Stimulated activated CD4-positive, alpha-beta T cell treated with anti-CD3 and anti-CD28 coated beads, Interleukin-1b, Interleukin-23, amount 100 ng/mL, for 4 hours (primary cell): Measurements from ENCODE around the gene EFHC1.

Experiments
- DNase-seq, 2 donors: peaks; one replicate each; pipeline ENCODE4 v3.0.0-alpha.2; 2020; ENCODE audit warnings: low read depth in 2 of 2

The EFHC1 gene

DNA sequence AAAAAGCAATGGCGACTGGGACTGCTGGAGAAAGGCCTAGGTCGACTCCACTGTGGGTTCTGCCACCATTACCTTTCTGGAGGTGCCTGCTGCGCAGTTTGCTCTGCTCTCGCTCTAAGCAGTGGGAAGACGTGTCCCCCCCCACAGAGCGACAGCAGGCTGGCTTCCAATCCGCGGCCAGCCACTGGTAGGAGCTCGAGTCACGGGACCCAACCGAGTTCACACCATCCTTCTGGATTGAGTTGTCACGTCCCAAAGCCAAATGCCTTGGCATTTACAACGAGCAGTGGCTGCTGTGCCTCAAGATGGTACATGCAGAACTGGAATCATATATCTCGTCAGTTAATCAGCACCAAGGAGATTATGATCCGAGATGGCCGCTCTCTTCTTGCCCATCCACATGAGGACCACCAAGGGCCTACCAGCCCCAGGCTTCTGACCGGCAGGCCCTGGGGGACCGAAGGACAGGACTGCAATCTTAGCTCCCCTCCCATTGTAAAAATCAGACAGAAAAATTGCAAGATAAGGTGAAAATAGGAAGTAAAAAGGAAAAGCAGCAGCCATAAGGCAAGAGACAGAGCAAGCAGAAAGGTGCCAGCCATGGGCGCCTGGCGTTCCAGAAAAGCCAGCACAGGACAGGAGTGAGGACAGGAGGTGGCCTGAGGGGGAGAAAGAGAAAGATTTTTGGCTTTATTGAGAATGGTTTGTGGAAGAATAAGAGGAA, 82.3 kb downstream of the EFHC1 start:
- no peak for DNase-seq

DNA sequence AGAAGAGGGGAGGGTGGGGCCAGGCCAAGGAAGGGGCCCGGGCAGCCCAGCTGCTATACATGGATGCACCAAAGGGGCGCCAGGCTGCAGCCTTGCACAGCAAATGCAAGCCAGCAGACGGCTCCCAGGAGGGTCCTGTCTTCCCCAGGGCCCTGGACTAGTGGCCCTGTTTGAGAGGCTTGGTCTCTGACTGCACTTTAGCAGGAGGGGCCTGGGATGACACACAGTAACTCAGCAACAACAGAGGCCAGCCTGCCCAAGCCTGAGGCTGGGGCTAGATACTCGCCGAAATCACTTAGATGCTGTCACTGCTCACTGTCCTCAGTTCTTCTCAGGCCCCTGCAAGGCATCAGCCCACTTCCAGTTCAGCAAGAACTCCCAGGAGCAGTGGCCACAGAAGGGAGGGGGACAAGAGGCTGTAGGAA, 83.2 kb downstream of the EFHC1 start:
- no peak for DNase-seq

DNA sequence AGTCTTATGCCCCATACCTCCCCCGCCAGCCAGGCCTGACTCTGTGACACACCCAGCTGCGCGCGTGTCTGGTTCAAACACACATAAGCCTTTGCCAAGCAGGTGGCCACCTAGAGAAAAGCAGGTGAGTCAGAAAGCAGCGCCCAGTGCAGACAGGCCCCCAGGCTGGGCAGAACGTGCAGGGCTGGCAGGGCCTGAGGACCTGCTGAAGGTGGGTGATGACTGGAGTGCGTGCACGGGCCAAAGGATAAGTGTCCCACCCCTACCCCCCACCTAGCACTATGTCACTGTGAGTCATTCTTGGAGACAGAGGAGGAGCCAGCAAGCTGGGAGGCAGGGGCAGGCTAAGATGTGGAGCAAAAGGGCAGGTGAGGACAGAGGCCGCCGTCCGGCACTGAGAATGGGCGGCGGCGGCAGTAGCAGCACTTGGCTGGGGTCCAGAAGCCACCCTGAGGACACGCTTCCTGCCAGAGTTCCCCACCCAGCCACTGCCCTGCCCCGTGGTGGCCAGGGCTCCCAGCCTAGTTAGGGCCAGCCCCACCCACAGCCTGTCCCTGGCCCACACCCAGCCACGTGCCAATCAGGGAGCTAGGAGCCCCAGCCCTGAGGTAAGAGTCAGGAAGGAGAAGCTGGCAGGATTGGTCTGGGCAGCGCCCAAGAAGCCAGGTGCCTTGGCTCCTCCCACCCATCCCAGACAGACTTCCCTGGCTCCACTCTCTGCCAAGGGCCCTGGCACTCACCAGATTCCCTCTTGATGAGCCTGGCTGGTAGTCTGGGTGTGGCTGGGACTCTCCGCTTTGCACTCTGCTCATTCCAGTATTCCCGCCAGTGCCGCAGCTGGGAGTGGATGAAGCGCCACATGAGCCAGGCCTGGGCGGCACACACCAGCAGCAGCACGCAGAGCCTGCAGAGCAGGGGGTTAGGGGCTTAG, 84.0 kb downstream of the EFHC1 start:
- DNase-seq, result no peak

DNA sequence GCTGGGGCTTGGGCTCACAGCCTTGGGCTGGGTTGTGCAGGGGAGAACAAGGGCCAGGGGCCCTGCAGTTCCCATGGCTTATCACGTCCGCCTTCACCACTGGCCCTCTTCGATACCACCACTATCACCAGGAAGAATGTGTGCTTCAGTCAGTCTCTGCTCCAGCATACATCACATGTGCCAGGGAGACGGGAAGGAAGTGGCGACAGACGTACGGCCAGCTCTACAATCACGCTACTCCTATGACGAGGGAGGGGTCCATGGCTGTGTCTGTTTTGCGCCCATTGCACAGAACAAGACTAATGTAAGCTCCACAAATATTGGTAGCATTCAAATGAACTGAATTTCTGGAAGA, 84.6 kb downstream of the EFHC1 start:
- no peak for DNase-seq

DNA sequence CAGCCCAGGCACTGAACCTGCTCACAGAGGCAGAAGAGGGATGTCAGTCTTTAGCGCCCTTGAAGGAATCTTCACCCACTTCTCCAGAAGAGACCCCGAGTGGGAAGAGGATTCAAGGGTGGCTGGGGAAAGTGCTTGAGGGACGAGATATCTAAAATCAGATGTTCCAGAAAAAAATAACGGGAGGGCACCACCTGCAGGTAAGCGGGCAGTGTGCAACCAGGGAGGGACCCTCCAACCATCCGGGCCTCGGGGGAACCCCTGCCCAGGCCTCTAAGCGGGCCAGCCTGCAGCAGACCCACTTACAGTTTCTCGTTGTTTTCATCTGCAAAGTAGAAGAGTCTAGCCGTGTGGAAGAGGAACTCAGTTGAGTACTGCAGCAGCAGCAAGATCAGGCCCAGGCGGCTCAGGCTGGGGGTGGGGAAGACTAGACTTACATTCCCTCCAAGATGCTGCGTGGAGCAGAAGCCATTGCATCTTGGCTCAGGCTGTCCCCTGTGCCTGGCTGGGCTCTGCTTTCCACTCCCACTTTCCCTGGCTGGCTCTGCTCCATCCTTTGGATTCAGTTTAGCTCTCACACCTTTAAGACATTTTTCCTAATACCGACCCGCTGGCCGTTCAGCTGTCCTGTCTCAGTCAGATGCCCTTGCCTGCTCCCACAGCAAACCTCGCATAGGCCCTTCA, 85.7 kb downstream of the EFHC1 start:
- no peak for DNase-seq

DNA sequence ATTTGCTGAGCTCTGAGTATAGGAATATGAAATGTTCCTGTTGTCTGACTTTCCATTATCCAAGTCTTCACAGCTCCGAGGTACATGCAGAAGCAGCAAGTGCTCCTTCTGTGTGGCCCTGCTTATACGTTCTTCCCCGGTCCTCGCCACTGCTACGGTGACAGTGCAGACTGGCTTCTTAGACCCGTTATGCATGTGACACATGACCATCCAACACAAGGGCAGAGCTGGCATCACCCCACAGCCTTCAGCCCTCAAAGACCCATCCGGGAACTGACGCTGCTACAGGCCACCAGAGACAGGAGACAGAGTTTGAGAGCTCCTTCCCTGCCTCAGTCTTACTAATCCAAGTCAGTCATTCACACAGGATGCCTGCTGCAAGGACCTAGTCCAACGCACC, 86.3 kb downstream of the EFHC1 start:
- DNase-seq, result no peak

DNA sequence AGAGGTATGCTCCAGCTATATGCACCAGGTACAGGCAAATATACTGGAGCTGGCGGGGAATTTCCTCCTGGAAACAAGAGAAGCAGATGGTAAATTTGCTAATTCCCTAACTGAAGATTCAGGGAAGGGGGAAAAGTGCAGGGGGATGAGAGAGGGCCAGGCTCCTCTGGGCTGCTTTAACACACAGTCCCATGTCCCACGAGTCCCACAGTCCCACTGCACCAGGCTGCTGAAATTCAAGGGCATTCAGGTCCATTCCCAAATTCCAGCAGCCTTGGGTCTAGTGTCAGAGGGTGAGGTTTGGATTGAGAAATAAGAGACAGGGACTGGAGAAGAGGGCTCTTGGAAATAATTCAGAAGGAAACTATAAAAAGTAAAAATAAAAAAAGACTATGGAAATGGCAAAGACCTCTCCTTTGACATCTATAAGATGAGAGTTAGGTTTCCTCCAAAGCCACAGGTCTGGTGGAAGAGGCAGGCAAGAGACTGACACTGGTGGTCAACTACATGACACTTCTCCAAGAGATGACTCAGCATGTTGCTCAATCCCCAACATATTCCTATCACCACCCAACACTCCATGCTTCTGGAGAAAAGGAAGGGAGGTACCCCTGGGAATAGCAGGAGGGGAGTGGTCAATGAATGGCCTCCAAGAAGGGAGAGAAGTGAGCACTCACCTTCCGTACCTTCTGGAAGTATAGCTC, 87.6 kb downstream of the EFHC1 start:
- no peak for DNase-seq

DNA sequence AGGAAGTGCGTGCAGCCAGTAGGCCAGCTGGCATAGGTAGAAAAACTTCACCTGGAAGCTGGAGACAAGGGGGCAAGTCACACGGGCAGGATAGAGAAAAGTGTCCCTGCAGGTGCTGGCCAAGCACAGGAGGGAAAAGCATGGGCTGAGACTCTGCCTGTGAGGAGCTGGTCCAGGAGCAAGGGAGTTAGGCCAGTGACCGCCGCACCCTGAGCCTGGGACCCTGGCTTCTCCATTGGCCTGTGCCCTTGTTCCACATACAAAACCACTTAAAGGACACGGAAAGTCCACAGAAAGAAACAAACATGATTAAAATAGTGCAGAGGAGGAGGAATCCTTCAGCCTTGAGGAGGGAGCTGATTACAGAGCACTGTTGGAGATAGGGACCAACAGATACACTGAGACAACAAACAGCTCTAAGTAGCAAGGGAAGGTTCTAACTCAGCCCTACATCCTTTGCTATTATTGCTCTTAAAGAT, 88.2 kb downstream of the EFHC1 start:
- no peak for DNase-seq

DNA sequence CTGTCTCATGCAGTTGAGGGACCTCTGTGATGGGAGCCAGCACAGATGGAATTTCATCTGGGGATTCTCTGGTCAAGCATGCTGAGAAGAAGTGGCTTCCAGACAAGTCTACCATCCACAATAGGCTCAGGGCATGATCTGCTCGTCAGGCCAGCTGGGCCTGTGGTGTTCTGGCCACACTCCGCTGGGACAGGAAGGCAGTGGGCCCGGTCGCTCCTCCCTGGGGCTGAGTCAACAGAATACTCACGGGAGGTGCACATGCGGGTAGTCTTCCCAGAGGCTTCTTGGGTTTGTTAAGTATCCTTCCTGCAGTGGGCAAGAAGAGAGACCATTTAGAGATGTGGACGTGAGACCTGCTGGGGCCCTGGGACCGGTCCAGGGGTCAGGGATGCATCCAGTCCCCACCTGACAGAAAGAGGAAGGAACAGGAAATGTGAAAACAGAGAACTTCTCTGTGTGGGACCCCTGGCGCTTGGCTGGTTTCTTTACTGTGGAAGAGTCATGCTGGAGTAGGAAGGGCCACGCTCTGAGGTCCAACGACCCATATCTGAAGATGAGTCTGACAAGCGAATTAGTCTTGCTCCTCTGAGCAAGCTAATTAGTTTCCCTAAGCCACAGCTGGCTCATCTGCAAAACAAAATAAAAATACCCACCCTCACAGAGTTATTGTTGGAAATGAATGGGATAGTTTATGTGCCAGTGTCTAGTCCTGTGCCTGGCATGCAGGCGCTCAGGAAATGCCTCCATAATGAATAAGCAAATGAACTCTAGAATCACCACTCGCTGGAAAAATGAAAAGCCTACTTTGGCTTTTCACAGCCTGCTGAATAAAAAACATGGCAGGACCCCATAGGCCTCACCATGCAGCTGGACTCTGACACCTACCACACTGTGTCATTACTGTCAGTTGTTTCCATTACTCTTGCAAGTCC, 89.4 kb downstream of the EFHC1 start:
- no peak for DNase-seq

DNA sequence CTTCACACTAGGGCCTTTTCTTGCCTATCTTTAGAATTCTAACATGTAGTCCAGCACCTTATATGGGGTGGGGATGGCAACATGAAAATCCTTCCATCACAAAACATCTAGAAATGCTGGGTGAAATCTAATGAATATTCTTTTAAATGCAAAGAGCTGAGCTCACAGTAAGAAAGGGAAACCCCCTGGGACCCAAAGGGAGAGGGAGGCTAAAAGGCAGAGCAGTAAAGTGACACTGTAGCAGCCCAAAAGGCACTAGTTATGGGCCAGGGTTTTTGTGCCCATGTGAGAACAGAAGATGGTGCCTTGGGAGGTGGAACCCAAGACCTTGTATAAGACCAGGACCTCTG, 90.0 kb downstream of the EFHC1 start:
- no peak for DNase-seq

DNA sequence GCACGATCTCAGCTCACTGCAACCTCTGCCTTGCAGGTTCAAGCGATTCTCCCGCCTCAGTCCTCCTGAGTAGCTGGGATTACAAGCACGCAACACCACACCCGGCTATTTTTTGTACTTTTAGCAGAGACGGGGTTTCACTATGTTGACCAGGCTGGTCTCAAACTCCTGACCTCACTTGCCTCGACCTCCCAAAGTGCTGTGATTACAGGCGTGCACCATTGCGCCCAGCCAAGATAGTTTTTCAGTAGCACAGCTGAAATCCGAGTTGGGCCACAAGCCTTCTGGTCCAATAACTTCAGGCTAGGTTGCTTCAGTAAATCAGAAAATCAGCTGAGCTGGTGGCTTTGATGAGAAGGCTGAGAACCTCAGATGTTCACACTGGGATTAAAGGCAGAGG, 91.0 kb downstream of the EFHC1 start:
- no peak for DNase-seq

DNA sequence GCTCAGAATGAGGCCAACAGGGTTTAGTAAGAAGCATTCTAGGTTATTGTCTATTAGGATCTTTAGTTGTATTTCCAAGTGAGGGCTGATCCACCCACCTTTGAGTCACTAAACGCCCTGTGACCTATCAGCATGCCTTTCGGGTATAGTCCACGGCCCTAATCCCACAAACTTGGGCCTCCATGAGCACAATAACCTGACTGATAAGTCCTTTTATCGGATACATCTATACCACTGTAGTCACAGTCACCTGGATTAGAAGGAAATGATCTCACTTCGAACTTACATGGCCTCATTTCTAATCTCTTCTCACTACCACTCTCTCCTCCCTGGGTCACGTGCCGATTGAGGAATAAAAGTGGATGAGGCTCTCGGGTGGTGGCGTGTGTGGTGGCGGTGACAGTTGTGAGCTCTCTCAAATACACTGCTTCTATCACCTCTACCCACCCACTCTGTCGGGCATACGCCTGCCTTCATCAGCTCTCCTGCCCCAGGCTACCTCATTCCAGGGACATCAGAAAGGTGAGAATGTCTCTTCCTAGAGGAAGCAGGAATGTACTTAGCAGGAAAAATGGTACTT, 91.5 kb downstream of the EFHC1 start:
- no peak for DNase-seq

DNA sequence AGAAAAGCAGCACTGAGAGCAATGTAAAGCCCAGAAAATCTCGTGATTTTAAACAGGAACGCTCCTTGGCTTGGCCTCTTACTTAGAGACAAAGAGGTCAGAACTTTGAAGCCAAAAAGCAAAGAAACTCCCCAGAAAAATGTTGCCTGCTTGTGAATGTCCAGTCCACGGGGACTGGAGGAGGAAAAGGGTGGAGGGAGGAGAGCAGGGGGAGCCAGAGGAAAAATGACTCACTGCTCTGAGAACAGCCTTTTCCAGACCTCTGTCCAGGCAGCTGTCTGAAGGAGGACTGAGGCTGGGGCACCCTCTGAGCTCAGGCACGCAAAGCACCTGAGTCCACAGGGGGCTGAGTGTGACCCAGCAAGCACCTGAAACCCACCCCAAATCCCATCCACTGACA, 92.1 kb downstream of the EFHC1 start:
- no peak for DNase-seq

DNA sequence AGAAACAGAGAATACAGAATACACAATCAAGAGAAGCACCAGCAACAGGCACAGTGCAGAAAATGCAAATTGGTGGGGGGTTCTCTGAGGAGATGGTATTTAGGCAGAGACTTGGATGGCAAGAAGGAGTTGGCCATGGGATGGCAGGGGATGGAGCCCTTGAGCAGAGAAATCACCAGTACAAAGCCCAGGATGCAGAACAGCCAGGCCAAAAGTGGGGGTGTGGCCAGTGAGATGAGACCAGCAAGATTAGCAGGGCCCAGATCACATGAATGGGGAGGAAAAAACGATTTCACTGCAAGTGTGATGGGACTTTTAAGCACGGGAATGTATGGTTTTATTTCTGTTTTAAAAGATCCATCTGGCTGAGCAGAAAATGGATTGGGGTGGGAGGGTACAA, 93.3 kb downstream of the EFHC1 start:
- no peak for DNase-seq

DNA sequence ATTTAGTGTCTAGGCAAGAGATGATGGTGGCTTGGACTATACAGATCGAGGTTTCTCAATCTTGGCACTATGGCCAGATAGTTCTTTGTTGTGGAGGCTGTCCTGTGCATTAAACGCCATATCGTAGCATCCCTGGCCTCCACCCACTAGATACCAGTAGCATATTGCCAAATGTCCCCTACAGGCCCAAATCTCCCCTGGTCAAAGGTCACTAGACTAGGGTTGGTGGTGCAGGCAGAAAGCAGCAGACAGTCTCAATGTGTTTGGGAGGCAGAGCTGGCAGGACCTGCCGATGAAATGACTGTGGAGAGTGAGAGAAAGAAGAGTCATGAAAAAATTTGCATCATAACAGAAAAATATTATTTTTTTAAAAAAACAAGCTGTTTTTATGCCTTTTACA, 93.8 kb downstream of the EFHC1 start:
- DNase-seq, result no peak

DNA sequence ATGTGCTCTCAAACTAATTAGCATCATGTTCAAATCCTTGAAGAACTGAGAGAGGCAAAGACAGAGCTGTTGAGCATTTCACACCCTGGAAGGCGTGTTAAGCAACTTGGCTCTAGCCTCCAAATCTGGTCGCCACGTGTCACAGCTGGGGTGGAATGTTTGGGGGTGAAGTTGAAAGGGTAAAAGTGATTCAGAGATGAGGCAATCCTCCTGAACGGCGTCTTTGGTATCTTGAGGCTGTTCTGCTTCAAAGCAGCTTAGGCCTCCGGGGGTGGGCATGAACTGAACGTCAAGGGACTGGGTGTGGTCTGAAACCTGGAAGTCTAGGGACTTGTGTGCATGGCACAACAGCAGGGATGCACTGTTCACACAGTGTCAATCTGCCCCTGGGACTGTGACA, 94.4 kb downstream of the EFHC1 start:
- no peak for DNase-seq

DNA sequence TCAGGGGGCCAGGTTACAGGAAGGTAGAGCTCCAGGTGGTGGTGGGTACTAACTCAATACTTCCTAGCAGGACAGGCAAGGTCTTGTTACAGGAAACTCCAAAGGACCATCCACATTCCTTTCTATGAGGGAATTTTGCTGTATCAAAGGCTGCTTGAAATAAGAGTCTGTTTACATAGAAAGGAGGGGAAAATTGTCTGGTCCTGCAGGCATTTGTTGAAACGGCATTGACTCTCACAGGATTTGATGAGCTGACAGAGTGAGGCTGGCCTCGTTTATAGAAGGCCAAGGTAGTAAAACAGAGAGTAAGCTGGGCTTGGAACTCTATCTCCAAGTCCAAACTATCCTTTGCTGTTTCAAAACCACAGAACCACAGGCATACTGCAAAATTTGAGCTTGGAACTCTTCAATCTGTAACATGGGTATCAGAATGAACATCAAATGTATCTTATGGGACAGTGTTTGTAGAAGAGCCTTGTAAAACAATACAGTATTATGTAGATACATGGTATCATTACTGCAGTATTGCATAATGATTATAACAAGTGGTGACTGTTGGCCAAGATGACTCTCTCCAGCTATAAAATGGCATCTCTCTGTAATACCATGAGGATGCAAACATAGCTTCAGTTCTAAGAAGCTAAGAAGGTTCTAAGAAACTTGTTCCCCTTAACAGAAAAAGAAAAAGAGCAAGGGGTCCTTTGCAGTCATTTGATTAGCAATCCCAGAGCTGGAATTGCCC, 95.2 kb downstream of the EFHC1 start:
- no peak for DNase-seq

DNA sequence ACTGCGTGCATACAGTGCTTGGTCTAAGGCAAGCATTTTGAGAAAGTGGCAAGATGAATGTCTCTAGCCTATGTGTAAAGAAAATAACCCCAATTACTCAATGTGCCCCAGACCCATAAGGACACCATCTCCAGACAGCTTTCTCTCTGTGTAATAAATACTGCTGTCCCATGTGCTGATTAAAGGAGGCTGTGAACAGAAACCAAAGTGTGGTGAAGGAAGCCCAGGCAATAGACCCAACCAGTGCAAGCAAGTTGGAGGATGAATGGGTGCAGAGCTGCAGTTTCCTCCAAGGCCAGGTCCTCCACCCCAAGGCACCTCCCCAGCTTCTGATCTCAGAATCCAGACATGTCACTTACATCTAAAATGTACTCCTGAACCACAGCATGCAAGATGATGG, 96.1 kb downstream of the EFHC1 start:
- DNase-seq, result no peak

DNA sequence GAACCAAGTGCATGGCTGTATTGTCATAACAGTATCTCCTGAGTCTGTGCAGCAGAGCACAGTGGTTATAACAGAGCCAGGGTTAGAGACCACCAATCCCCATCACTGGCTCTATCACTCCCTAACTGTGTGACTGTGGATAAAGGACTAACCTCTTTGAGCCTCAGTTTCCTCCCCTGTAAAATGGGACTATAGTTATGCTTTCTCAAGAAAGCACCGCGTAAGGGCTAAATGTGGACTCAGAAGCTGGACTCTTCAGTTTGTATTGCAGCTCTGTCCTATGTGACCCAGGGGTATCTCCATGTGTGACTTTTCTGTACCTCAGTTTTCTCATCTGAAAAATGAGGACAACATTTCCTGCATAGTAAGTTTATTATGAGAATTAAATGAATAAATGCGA, 96.8 kb downstream of the EFHC1 start:
- no peak for DNase-seq
